ENCODE measurements around the gene USP47.

GRCh38 chr11:11844272-11844671 lies 2.5 kb downstream of the USP47 start:
- no peak for TF ChIP-seq POLR2AphosphoS5 (IDR thresholded peaks at IDR 0.05; ENCODE audit: low read depth, low read length)
- no peak for TF ChIP-seq POLR2A (IDR thresholded peaks at IDR 0.05; ENCODE audit: low read depth, low read length)

All from GM12891 (cell line).